ENCODE results near the gene POLRMT. TPM values are rescaled to one million over a fixed set of nuclear protein-coding genes. Genes with fewer than 3 reads are reported as not detected.

Gene POLRMT
- polyA plus RNA-seq, 1 of the 3 experiments (the other 2 are of a cell fraction), result 38.2 TPM

DNA sequence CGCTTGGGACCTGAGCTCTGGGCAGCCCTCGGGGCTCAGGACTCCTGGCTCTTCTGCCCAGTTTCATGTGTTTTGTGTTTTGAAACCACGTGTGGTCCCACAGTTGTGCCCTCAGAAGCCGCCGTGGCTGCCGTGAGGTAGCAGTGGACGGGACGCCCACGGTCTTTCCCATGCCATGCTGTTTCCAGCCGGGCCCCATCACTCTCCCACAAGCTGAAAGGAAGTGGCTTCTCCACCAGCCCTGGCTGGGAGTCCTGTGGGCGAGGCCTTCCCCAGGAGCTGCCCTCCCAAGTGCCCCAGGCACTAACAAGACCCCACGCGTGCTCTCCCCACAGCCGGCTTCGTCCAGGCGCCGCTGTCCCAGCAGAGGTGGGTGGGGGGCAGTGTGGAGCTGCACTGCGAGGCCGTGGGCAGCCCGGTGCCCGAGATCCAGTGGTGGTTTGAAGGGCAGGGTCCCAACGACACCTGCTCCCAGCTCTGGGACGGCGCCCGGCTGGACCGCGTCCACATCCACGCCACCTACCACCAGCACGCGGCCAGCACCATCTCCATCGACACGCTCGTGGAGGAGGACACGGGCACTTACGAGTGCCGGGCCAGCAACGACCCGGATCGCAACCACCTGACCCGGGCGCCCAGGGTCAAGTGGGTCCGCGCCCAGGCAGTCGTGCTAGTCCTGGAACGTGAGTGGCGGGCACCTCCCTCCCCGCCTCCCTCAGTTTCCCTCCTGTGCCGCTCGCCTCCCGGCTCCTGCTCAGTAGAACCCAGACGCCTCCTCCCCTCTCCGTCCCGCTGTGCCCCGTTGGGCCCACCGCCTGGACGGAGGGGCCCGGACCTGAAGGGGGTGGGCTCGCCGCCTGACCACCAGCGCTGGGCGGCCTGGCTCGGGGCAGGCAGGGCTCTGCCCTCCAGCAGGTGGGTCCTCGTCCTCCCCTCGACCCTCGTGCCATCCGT is 55.6 kb downstream of the POLRMT start:
- peaks cover 22 to 24% of the 10 kb centered on the region in 2 experiments; a peak in 3 of 4 replicates for H3K4me1 ChIP-seq (ENCODE audit: control insufficient read depth in 1 of 2, insufficient read depth in 2 of 2, low read depth in 1 of 2, low read length in 1 of 2)
- no peak overlapping the region for H3K9ac ChIP-seq
- no peak overlapping the region for H2AFZ ChIP-seq (ENCODE audit: low read depth)
- DNase-seq, result no peak
- peaks cover 85% of the 10 kb centered on the region for H4K20me1 ChIP-seq (ENCODE audit: insufficient read depth)
- CTCF ChIA-PET, result interaction anchor here (0.9 to 5.7 kb wide), 6 partner anchors 10 to 67 kb away, joined by 3 to 32 read pairs (median 4); no protein-coding TSS in a partner anchor
- POLR2A ChIA-PET, result interaction anchor here (0.5 to 1.8 kb wide), 2 partner anchors 9 to 374 kb away, joined by 3 to 6 read pairs; no protein-coding TSS in a partner anchor
- H3K4me2 ChIP-seq, result no peak overlapping the region
- no peak overlapping the region for H3K27ac ChIP-seq (ENCODE audit: low read depth in 2 of 2, low read length in 1 of 2)
- H3K36me3 ChIP-seq (replicated peaks in 1 of 2; ENCODE audit: control insufficient read depth in 1 of 2, insufficient read depth in 2 of 2, low read length in 1 of 2), result peaks cover 0 to 30% of the 10 kb centered on the region in 2 experiments
- no peaks in the 10 kb centered on the region for H3K9me3 ChIP-seq
- TF ChIP-seq CHD2 (IDR thresholded peaks at IDR 0.05; ENCODE audit: low read length, partially characterized antibody) (no peak), ELF1 (IDR thresholded peaks at IDR 0.05) (no peak), MEF2A (IDR thresholded peaks at IDR 0.05; ENCODE audit: borderline replicate concordance, low read depth) (no peak), TEAD4 (IDR thresholded peaks at IDR 0.05; ENCODE audit: borderline replicate concordance, insufficient read depth) (no peak), YY1 (IDR thresholded peaks at IDR 0.05; ENCODE audit: low read depth) (no peak), RFX5 (IDR thresholded peaks at IDR 0.05; ENCODE audit: low read length) (no peak), RXRA (IDR thresholded peaks at IDR 0.05; ENCODE audit: borderline replicate concordance, low read depth) (no peak)
- H3K9me2 ChIP-seq, result no peaks in the 10 kb centered on the region
- no peaks in the 10 kb centered on the region for H3K27me3 ChIP-seq (ENCODE audit: insufficient read depth)
- H3K4me3 ChIP-seq (ENCODE audit: low read depth in 2 of 2, low read length in 1 of 2), result no peak overlapping the region
- 91% methylated on average over 34 of the region's 66 CpGs for WGBS (ENCODE audit: low lambda C conversion rate)
- H3K79me2 ChIP-seq (ENCODE audit: insufficient read depth), result peaks cover 77% of the 10 kb centered on the region
- H3F3A ChIP-seq (replicated peaks; ENCODE audit: insufficient read depth), result peaks cover 14% of the 10 kb centered on the region

DNA sequence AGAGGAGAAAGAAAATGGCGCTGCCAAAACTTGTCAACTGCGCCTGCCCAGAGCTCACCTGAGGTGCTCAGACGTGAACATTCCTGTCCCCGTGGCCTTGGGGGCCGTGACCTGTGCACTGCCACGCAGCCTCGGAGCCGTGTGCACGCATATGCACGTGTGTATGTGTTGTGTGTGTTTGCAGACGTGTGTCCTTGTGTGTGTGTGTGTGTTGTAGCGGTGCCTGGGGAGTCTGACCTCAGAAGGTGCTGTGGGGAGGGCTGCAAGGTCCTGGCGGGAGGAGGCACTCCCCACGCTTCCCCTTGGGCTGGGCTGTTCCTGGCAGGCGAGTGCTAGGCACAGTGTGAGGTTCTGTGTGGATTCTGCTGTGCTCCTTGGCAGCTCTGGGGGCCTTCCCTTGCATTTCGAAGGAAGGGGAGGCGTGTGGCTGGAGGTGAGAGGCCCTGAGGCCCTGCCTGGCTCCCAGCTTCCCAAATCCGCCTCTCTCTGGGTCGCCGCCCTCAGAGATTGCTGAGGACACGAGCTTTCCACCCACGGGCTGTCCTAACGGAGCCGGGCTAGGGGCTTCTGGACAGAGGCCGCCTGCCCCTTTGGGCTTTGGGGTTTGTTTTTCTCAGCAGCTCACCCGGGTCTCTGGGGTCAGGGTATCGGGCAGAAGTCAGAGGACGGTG is 56.4 kb downstream of the POLRMT start:
- Histone ChIP-seq H3K4me1 (ENCODE audit: control insufficient read depth in 1 of 2, insufficient read depth in 2 of 2, low read depth in 1 of 2, low read length in 1 of 2) (peaks cover 22 to 24% of the 10 kb centered on the region in 2 experiments; a peak in 3 of 4 replicates), H3K27me3 (ENCODE audit: insufficient read depth) (no peaks in the 10 kb centered on the region), H4K20me1 (ENCODE audit: insufficient read depth) (peaks cover 81% of the 10 kb centered on the region), H3K9ac (no peak overlapping the region), H3K9me2 (no peaks in the 10 kb centered on the region), H3K9me3 (no peaks in the 10 kb centered on the region), H3F3A (replicated peaks; ENCODE audit: insufficient read depth) (peaks cover 14% of the 10 kb centered on the region), H2AFZ (ENCODE audit: low read depth) (no peak overlapping the region), H3K36me3 (replicated peaks in 1 of 2; ENCODE audit: control insufficient read depth in 1 of 2, insufficient read depth in 2 of 2, low read length in 1 of 2) (peaks cover 0 to 26% of the 10 kb centered on the region in 2 experiments), H3K27ac (ENCODE audit: low read depth in 2 of 2, low read length in 1 of 2) (peak overlapping the region in 1 of 2 experiments; percentile 60; a peak in 2 of 4 replicates), H3K79me2 (ENCODE audit: insufficient read depth) (peaks cover 80% of the 10 kb centered on the region), H3K4me3 (ENCODE audit: low read depth in 2 of 2, low read length in 1 of 2) (no peak overlapping the region), H3K4me2 (peak overlapping the region; percentile 100; the same call in 1 of the 2 replicates)
- POLR2A ChIA-PET, result interaction anchor here (0.5 to 1.8 kb wide), 2 partner anchors 10 to 375 kb away, joined by 3 to 6 read pairs; no protein-coding TSS in a partner anchor
- TF ChIP-seq GATA2 (CRISPR knock-in tag; IDR thresholded peaks at IDR 0.05), result no peak
- TF ChIP-seq JUND (IDR thresholded peaks at IDR 0.05), result no peak
- TF ChIP-seq TAF1 (IDR thresholded peaks at IDR 0.05; ENCODE audit: borderline replicate concordance, low read depth, low read length), result no peak
- TF ChIP-seq, protein P1, sequence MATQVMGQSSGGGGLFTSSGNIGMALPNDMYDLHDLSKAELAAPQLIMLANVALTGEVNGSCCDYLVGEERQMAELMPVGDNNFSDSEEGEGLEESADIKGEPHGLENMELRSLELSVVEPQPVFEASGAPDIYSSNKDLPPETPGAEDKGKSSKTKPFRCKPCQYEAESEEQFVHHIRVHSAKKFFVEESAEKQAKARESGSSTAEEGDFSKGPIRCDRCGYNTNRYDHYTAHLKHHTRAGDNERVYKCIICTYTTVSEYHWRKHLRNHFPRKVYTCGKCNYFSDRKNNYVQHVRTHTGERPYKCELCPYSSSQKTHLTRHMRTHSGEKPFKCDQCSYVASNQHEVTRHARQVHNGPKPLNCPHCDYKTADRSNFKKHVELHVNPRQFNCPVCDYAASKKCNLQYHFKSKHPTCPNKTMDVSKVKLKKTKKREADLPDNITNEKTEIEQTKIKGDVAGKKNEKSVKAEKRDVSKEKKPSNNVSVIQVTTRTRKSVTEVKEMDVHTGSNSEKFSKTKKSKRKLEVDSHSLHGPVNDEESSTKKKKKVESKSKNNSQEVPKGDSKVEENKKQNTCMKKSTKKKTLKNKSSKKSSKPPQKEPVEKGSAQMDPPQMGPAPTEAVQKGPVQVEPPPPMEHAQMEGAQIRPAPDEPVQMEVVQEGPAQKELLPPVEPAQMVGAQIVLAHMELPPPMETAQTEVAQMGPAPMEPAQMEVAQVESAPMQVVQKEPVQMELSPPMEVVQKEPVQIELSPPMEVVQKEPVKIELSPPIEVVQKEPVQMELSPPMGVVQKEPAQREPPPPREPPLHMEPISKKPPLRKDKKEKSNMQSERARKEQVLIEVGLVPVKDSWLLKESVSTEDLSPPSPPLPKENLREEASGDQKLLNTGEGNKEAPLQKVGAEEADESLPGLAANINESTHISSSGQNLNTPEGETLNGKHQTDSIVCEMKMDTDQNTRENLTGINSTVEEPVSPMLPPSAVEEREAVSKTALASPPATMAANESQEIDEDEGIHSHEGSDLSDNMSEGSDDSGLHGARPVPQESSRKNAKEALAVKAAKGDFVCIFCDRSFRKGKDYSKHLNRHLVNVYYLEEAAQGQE (IDR thresholded peaks at IDR 0.05; ENCODE audit: low read depth, low read length), result no peak
- no peak for TF ChIP-seq TEAD4 (IDR thresholded peaks at IDR 0.05; ENCODE audit: borderline replicate concordance, insufficient read depth)
- TF ChIP-seq, protein P2, sequence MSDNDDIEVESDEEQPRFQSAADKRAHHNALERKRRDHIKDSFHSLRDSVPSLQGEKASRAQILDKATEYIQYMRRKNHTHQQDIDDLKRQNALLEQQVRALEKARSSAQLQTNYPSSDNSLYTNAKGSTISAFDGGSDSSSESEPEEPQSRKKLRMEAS (IDR thresholded peaks at IDR 0.05; ENCODE audit: low read depth), result no peak
- TF ChIP-seq YY1 (IDR thresholded peaks at IDR 0.05; ENCODE audit: low read depth), result no peak
- TF ChIP-seq POLR2AphosphoS5 (IDR thresholded peaks at IDR 0.05; ENCODE audit: low read depth, low read length), result no peak
- TF ChIP-seq NRF1 (IDR thresholded peaks at IDR 0.05; ENCODE audit: low read depth, low read length), result no peak
- TF ChIP-seq, protein P3, sequence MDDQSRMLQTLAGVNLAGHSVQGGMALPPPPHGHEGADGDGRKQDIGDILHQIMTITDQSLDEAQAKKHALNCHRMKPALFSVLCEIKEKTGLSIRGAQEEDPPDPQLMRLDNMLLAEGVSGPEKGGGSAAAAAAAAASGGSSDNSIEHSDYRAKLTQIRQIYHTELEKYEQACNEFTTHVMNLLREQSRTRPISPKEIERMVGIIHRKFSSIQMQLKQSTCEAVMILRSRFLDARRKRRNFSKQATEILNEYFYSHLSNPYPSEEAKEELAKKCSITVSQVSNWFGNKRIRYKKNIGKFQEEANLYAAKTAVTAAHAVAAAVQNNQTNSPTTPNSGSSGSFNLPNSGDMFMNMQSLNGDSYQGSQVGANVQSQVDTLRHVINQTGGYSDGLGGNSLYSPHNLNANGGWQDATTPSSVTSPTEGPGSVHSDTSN (IDR thresholded peaks at IDR 0.05), result no peak
- no peak for TF ChIP-seq RAD21 (IDR thresholded peaks at IDR 0.05; ENCODE audit: low read length)
- TF ChIP-seq RXRA (IDR thresholded peaks at IDR 0.05; ENCODE audit: borderline replicate concordance, low read depth), result no peak
- TF ChIP-seq, protein P4, sequence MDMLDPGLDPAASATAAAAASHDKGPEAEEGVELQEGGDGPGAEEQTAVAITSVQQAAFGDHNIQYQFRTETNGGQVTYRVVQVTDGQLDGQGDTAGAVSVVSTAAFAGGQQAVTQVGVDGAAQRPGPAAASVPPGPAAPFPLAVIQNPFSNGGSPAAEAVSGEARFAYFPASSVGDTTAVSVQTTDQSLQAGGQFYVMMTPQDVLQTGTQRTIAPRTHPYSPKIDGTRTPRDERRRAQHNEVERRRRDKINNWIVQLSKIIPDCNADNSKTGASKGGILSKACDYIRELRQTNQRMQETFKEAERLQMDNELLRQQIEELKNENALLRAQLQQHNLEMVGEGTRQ (IDR thresholded peaks at IDR 0.05; ENCODE audit: borderline replicate concordance, low read depth, low read length), result no peak
- DNase-seq, result no peak
- 95% methylated on average over 15 of the region's 28 CpGs for WGBS (ENCODE audit: low lambda C conversion rate)
- CTCF ChIA-PET, result interaction anchor here (1.0 to 5.7 kb wide), 7 partner anchors 7 to 66 kb away, joined by 3 to 32 read pairs (median 5); no protein-coding TSS in a partner anchor

All from SK-N-SH (cell line).